HEK293 (cell line): ENCODE results near the gene MVD.

ENCODE experiments used
- CTCF ChIA-PET: fragments of 350-600 bp; formaldehyde crosslinking; extraction: SDS; loops from one replicate; lab custom pipeline; 2021; ENCODE audit warnings: antibody characterized with exemption; lab: Yijun Ruan, JAX
- POLR2A ChIA-PET: fragments of 300-600 bp; formaldehyde crosslinking; extraction: SDS; loops from one replicate; lab custom pipeline; 2020; ENCODE audit warnings: antibody characterized with exemption, inconsistent platforms; lab: Yijun Ruan, JAX
- H3K27ac ChIP-seq: fragments of 200-500 bp; sonication (Bioruptor generic); 2 replicates; pipeline ENCODE4 v1.5.1; 2014; ENCODE audit warnings: low read depth, low read length, control low read depth, inconsistent platforms; ENCODE audit errors: extremely low read depth
- H3K36me3 ChIP-seq, 2 experiments: fragments of 200-500 bp in 1 of 2; sonication (Bioruptor generic) in 1 of 2; 1 replicate in 1 of 2; 2 replicates in 1 of 2; pipeline ENCODE4 v1.5.1; 2014 to 2017; ENCODE audit warnings: inconsistent platforms in 2 of 2, low read length in 2 of 2; ENCODE audit not compliant: control insufficient read depth in 2 of 2, insufficient read depth in 1 of 2
- H3K4me1 ChIP-seq: fragments of 200-500 bp; sonication (Bioruptor generic); 2 replicates; pipeline ENCODE4 v1.5.1; 2014; ENCODE audit warnings: mild to moderate bottlenecking, low read length, inconsistent platforms; ENCODE audit not compliant: control insufficient read depth, insufficient read depth
- H3K4me3 ChIP-seq: 2 replicates; pipeline ENCODE4 v1.5.1; 2011; ENCODE audit warnings: low read depth, mild to moderate bottlenecking, control low read depth, low read length, moderate library complexity
- H3K9me3 ChIP-seq: fragments of 200-500 bp; sonication (Bioruptor generic); 2 replicates; pipeline ENCODE4 v1.5.1; 2014; ENCODE audit warnings: low read depth, low read length, inconsistent platforms; ENCODE audit not compliant: control insufficient read depth, insufficient read depth
- HIC1 ChIP-seq: fragments of 450-650 bp; formaldehyde crosslinking; IDR thresholded peaks from 2 replicates; pipeline ENCODE4 v1.5.1; 2016; ENCODE audit warnings: missing biosample characterization, missing genetic modification characterization
- HOXA7 ChIP-seq: sonication (generic); formaldehyde crosslinking; IDR thresholded peaks from 2 replicates; pipeline ENCODE4 v1.8.1; 2022; ENCODE audit warnings: missing genetic modification reagents, borderline replicate concordance
- HOXC10 ChIP-seq: sonication (generic); formaldehyde crosslinking; IDR thresholded peaks from 2 replicates; pipeline ENCODE4 v1.8.1; 2023; ENCODE audit warnings: mild to moderate bottlenecking, missing genetic modification reagents
- KLF7 ChIP-seq: fragments of 450-650 bp; formaldehyde crosslinking; IDR thresholded peaks from 2 replicates; pipeline ENCODE4 v1.5.1; 2016; ENCODE audit warnings: missing biosample characterization, missing genetic modification characterization, borderline replicate concordance
- SCRT1 ChIP-seq: fragments of 450-650 bp; formaldehyde crosslinking; IDR thresholded peaks from 2 replicates; pipeline ENCODE4 v1.5.1; 2016; ENCODE audit warnings: missing biosample characterization, missing genetic modification characterization, borderline replicate concordance
- SETDB1 ChIP-seq: IDR thresholded peaks from one replicate; pipeline ENCODE4 v1.6.1; 2017; ENCODE audit warnings: mild to moderate bottlenecking, low read length, moderate library complexity, mixed read lengths; ENCODE audit not compliant: insufficient read length
- SP2 ChIP-seq: fragments of 450-650 bp; formaldehyde crosslinking; IDR thresholded peaks from 2 replicates; pipeline ENCODE4 v1.5.1; 2016; ENCODE audit warnings: missing biosample characterization, missing genetic modification characterization
- ZBTB10 ChIP-seq: fragments of 450-650 bp; formaldehyde crosslinking; IDR thresholded peaks from 2 replicates; pipeline ENCODE4 v1.5.1; 2016; ENCODE audit warnings: missing biosample characterization, missing genetic modification characterization
- ZBTB17 ChIP-seq: fragments of 450-650 bp; formaldehyde crosslinking; IDR thresholded peaks from 2 replicates; pipeline ENCODE4 v1.5.1; 2016; ENCODE audit warnings: missing biosample characterization, missing genetic modification characterization
- ZBTB8A ChIP-seq: fragments of 450-650 bp; formaldehyde crosslinking; IDR thresholded peaks from 2 replicates; pipeline ENCODE4 v1.5.1; 2016; ENCODE audit warnings: missing biosample characterization, missing genetic modification characterization
- ZNF138 ChIP-seq: fragments of 450-650 bp; formaldehyde crosslinking; IDR thresholded peaks from 2 replicates; pipeline ENCODE4 v1.5.1; 2016; ENCODE audit warnings: missing biosample characterization, missing genetic modification characterization, borderline replicate concordance
- ZNF148 ChIP-seq: fragments of 450-650 bp; formaldehyde crosslinking; IDR thresholded peaks from 2 replicates; pipeline ENCODE4 v1.5.0; 2017; ENCODE audit warnings: missing biosample characterization, missing genetic modification characterization, borderline replicate concordance
- ZNF398 ChIP-seq: fragments of 450-650 bp; formaldehyde crosslinking; IDR thresholded peaks from 2 replicates; pipeline ENCODE4 v1.5.1; 2017; ENCODE audit warnings: missing biosample characterization, missing genetic modification characterization
- ZNF404 ChIP-seq: fragments of 450-650 bp; formaldehyde crosslinking; IDR thresholded peaks from 2 replicates; pipeline ENCODE4 v1.5.1; 2017; ENCODE audit warnings: missing biosample characterization, missing genetic modification characterization
- ZNF530 ChIP-seq: fragments of 450-650 bp; formaldehyde crosslinking; IDR thresholded peaks from 2 replicates; pipeline ENCODE4 v1.5.1; 2016; ENCODE audit warnings: low read depth, missing biosample characterization, missing genetic modification characterization
- ZNF660 ChIP-seq: fragments of 450-650 bp; IDR thresholded peaks from 2 replicates; pipeline ENCODE4 v1.5.1; 2018; ENCODE audit warnings: missing biosample characterization, mild to moderate bottlenecking, missing genetic modification characterization
- ZNF692 ChIP-seq: fragments of 450-650 bp; formaldehyde crosslinking; IDR thresholded peaks from 2 replicates; pipeline ENCODE4 v1.5.1; 2016; ENCODE audit warnings: missing biosample characterization, missing genetic modification characterization
- ZNF768 ChIP-seq: fragments of 450-650 bp; formaldehyde crosslinking; IDR thresholded peaks from 2 replicates; pipeline ENCODE4 v1.5.1; 2018; ENCODE audit warnings: missing biosample characterization, mild to moderate bottlenecking, missing genetic modification characterization

MVD gene

GRCh38 chr16:88614818-88615580, 47.9 kb downstream of the MVD start:
- Histone ChIP-seq H3K36me3 (peaks cover 7 to 75% of the 10 kb centered on the region in 2 experiments; a peak in 2 of 3 replicates), H3K27ac (no peak overlapping the region), H3K4me1 (no peaks in the 10 kb centered on the region), H3K4me3 (no peak overlapping the region), H3K9me3 (no peaks in the 10 kb centered on the region)
- CTCF ChIA-PET = no interaction called here
- no peak for TF ChIP-seq ZNF692 (tag by site-specific recombination)
- no peak for TF ChIP-seq ZNF768 (tag by site-specific recombination)
- no peak for TF ChIP-seq ZBTB17 (tag by site-specific recombination)
- no peak for TF ChIP-seq ZNF148
- no peak for TF ChIP-seq HOXA7
- no peak for TF ChIP-seq KLF7
- no peak for TF ChIP-seq HIC1
- TF ChIP-seq ZNF398 = no peak
- no peak for TF ChIP-seq ZNF660 (tag by site-specific recombination)
- no peak for TF ChIP-seq SCRT1 (tag by site-specific recombination)
- POLR2A ChIA-PET = no interaction called here

- CTCF ChIA-PET = interaction anchor here (0.6 kb wide), 1 partner anchor 62 kb away, joined by 3 read pairs; no protein-coding TSS in a partner anchor
These were observed 48.7 kb downstream of the MVD start for GRCh38 chr16:88613911-88614817.

More at GRCh38 chr16:88613911-88614817, 48.7 kb downstream of the MVD start:
- Histone ChIP-seq H3K27ac (no peak overlapping the region), H3K36me3 (peaks cover 12 to 74% of the 10 kb centered on the region in 2 experiments; a peak in 2 of 3 replicates), H3K4me1 (no peaks in the 10 kb centered on the region), H3K4me3 (no peak overlapping the region), H3K9me3 (no peaks in the 10 kb centered on the region)
- TF ChIP-seq ZNF530 (tag by site-specific recombination) = no peak
- no peak for TF ChIP-seq SETDB1
- no peak for TF ChIP-seq ZNF404 (tag by site-specific recombination)
- no peak for TF ChIP-seq HOXC10 (CRISPR knock-in tag)
- no peak for TF ChIP-seq SP2 (tag by site-specific recombination)
- TF ChIP-seq ZNF138 = no peak
- TF ChIP-seq ZBTB8A = no peak
- no peak for TF ChIP-seq ZBTB10 (tag by site-specific recombination)
- TF ChIP-seq ZNF692 (tag by site-specific recombination) = no peak
- POLR2A ChIA-PET = no interaction called here
